ENCODE results near the gene CAMP.

- TF ChIP-seq POLR2A (IDR thresholded peaks at IDR 0.05; ENCODE audit: insufficient read depth in 1 of 2, low read depth in 2 of 2, low read length in 2 of 2) (no peak), FOSL2 (CRISPR knock-in tag; IDR thresholded peaks at IDR 0.05) (no peak), NR3C1 (CRISPR knock-in tag; IDR thresholded peaks at IDR 0.05) (no peak)
Observed at GRCh38 chr3:48220746-48221145, 2.5 kb upstream of the CAMP start.

Measured in HepG2 (cell line).